Left lung (tissue), 10 donors: ENCODE data around the gene PTGR1. TPM values are rescaled to one million over a fixed set of nuclear protein-coding genes. Genes with fewer than 3 reads are reported as not detected.

ENCODE experiments used
- ATAC-seq: fragments of 200-7000 bp; cut with Tn5 transposase; one replicate; pipeline ENCODE4 v1.9.1; 2020; ENCODE audit warnings: moderate library complexity
- DNase-seq, 4 donors: peaks; one replicate each; pipeline ENCODE4 v3.0.0-alpha.2; 2013 to 2020
- H3K27ac ChIP-seq, 2 donors: fragments of 200-600 bp; sonication (generic) in 1 of 2; one replicate each; pipeline versions ENCODE4 v1.5.0 to v1.8.0; 2020 to 2021
- H3K27me3 ChIP-seq, 2 donors: fragments of 200-600 bp; sonication (generic) in 1 of 2; one replicate each; pipeline versions ENCODE4 v1.5.0 to v1.8.0; 2020 to 2021
- H3K36me3 ChIP-seq, 2 donors: fragments of 200-600 bp; sonication (generic) in 1 of 2; one replicate each; pipeline versions ENCODE4 v1.5.0 to v1.8.0; 2020 to 2021
- H3K4me1 ChIP-seq, 2 donors: fragments of 200-600 bp; one replicate each; pipeline ENCODE4 v1.8.0; 2021
- H3K4me3 ChIP-seq, 2 donors: fragments of 200-600 bp; sonication (generic) in 1 of 2; one replicate each; pipeline versions ENCODE4 v1.5.0 to v1.8.0; 2020 to 2021; ENCODE audit warnings: mild to moderate bottlenecking in 1 of 2
- H3K9me3 ChIP-seq, 2 donors: fragments of 200-600 bp; sonication (generic) in 1 of 2; one replicate each; pipeline versions ENCODE4 v1.5.0 to v1.8.0; 2020 to 2021
- CTCF ChIP-seq, 2 donors: fragments of 200-600 bp; sonication (generic) in 1 of 2; IDR thresholded peaks; one replicate each; pipeline versions ENCODE4 v1.5.0 to v1.8.0; 2021; ENCODE audit warnings: antibody characterized with exemption in 2 of 2
- intact Hi-C, 2 donors: fragments of 100-400 bp; cut with DNase I; formaldehyde crosslinking; loops; one replicate each; pipeline versions ENCODE4 v1.11.2 to v1.14.2; 2022
- polyA plus RNA-seq, 6 donors: library from polyadenylated mRNA; unstranded; fragments of 120-200 nt; gene quantifications; one replicate each; pipeline ENCODE4 v1.2.1, GENCODE V29; 2013; ENCODE audit not compliant: insufficient read length in 6 of 6
- total RNA-seq, 2 donors: library from RNA; stranded (reverse); fragmentation: NEBNext Ultra II Directional; extraction: Animal tissue kit (Norgen Biotek cat#: 25700); gene quantifications; one replicate each; pipeline ENCODE4 v1.2.1, GENCODE V29; 2021
- donor health status: DM: no; HTN: yes; CAD: no.
- donor health status: DM: no; HTN: no; CAD: no.

PTGR1 gene
- total and polyA plus RNA-seq, 8 donors = 51.5 to 102 (median 76.9) TPM

GRCh38 chr9:111525056-111525977, 74.1 kb downstream of the PTGR1 start, which contains the start of gene ZNF483:
Gene ZNF483 (plus strand): TSS chr9:111525179. CDS start chr9:111527396, 2,217 bp downstream.
- H3K4me3 ChIP-seq = peak within 1 kb of the TSS; percentile 57 to 58
- H3K36me3 ChIP-seq = no peaks in the 10 kb centered on the region
- H3K9me3 ChIP-seq = no peaks in the 10 kb centered on the region
- peaks cover 0 to 17% of the 10 kb centered on the region in 2 donors for H3K27me3 ChIP-seq
- ATAC-seq = peak; percentile 91
- no peak for TF ChIP-seq CTCF (IDR thresholded peaks at IDR 0.05)
- intact Hi-C loops = no loop called here
- no peak within 1 kb of the TSS for H3K27ac ChIP-seq
- peaks cover 6 to 11% of the 10 kb centered on the region in 2 donors for H3K4me1 ChIP-seq
- peak; percentile 71 to 91 (median 83) for DNase-seq

- Histone ChIP-seq H3K4me3 (peak overlapping the region; percentile 57 to 58), H3K27ac (no peak overlapping the region), H3K36me3 (no peaks in the 10 kb centered on the region), H3K27me3 (peaks cover 0 to 17% of the 10 kb centered on the region in 2 donors), H3K4me1 (peaks cover 6 to 11% of the 10 kb centered on the region in 2 donors), H3K9me3 (no peaks in the 10 kb centered on the region)
- TF ChIP-seq CTCF (IDR thresholded peaks at IDR 0.05) = no peak
- ATAC-seq = no peak
- no peak for DNase-seq
- intact Hi-C loops = no loop called here
These were observed 74.8 kb downstream of the PTGR1 start for GRCh38 chr9:111524731-111525055.

GRCh38 chr9:111516061-111516465, 83.4 kb downstream of the PTGR1 start:
- no peaks in the 10 kb centered on the region for H3K4me1 ChIP-seq
- peaks cover 0 to 4% of the 10 kb centered on the region in 2 donors for H3K9me3 ChIP-seq
- H3K36me3 ChIP-seq = no peaks in the 10 kb centered on the region
- DNase-seq = no peak
- no peaks in the 10 kb centered on the region for H3K27me3 ChIP-seq
- no peak overlapping the region for H3K4me3 ChIP-seq
- intact Hi-C loops = no loop called here
- no peak overlapping the region for H3K27ac ChIP-seq
- no peak for TF ChIP-seq CTCF (IDR thresholded peaks at IDR 0.05)
- no peak for ATAC-seq

- no peaks in the 10 kb centered on the region for H3K27me3 ChIP-seq
- DNase-seq (no peak), ATAC-seq (no peak)
- no peak for TF ChIP-seq CTCF (IDR thresholded peaks at IDR 0.05)
- no peaks in the 10 kb centered on the region for H3K4me1 ChIP-seq
- peaks cover 0 to 6% of the 10 kb centered on the region in 2 donors for H3K9me3 ChIP-seq
- no peak overlapping the region for H3K4me3 ChIP-seq
- intact Hi-C loops = no loop called here
- H3K36me3 ChIP-seq = no peaks in the 10 kb centered on the region
- H3K27ac ChIP-seq = no peak overlapping the region
These were observed 84.5 kb downstream of the PTGR1 start for GRCh38 chr9:111514967-111515366.

Other genes with a start within 250 kb of the PTGR1 start
- 10 to 100 TPM; 77.4 to 91.8 TPM for gene ECPAS, start 115.3 kb downstream of the PTGR1 start, total RNA-seq
- gene ECPAS, start 115.3 kb downstream of the PTGR1 start, polyA plus RNA-seq = 100 to 1,000 TPM in 1 of 6 donors, 10 to 100 TPM in 5; 80.4 to 102 (median 87.8) TPM
- 1 to 10 TPM; 5.2 to 7.5 TPM for gene ZNF483, start 74.5 kb downstream of the PTGR1 start, total RNA-seq
- gene ZNF483, start 74.5 kb downstream of the PTGR1 start, polyA plus RNA-seq = 1 to 10 TPM; 2.1 to 4.9 (median 3.4) TPM
- gene DNAJC25, start 31.7 kb upstream of the PTGR1 start, total RNA-seq = 1 to 10 TPM; 5.4 to 7.8 TPM
- gene DNAJC25, start 31.7 kb upstream of the PTGR1 start, polyA plus RNA-seq = 10 to 100 TPM; 11.0 to 15.6 (median 12.1) TPM
- gene GNG10, start 62.0 kb upstream of the PTGR1 start, total RNA-seq = 10 to 100 TPM; 46.3 to 56.9 TPM
- gene GNG10, start 62.0 kb upstream of the PTGR1 start, polyA plus RNA-seq = 10 to 100 TPM; 59.6 to 79.3 (median 68.1) TPM
- under 1 TPM; 0.06 to 0.29 TPM for gene SHOC1, start 195.3 kb upstream of the PTGR1 start, total RNA-seq
- gene SHOC1, start 195.3 kb upstream of the PTGR1 start, polyA plus RNA-seq = under 1 TPM; 0.27 to 0.63 (median 0.60) TPM